ENCODE results near the gene ZNF831.

Gene ZNF831

GRCh38 chr20:59171986-59172385, 8.4 kb downstream of the ZNF831 start:
- TF ChIP-seq POU2F2 (IDR thresholded peaks at IDR 0.05; ENCODE audit: low read depth, low read length): no peak
- TF ChIP-seq PAX5 (IDR thresholded peaks at IDR 0.05; ENCODE audit: insufficient read depth, low read length, severe bottlenecking): no peak
- TF ChIP-seq POLR2A (IDR thresholded peaks at IDR 0.05; ENCODE audit: low read depth, low read length): no peak
- no peak for TF ChIP-seq POLR2AphosphoS5 (IDR thresholded peaks at IDR 0.05; ENCODE audit: low read depth, low read length)
- TF ChIP-seq TAF1 (IDR thresholded peaks at IDR 0.05; ENCODE audit: low read depth, low read length): no peak
- no peak for TF ChIP-seq SPI1 (IDR thresholded peaks at IDR 0.05; ENCODE audit: low read depth, low read length)
- DNase-seq (ENCODE audit: insufficient read length, low spot score) (no peak), FAIRE-seq (no peak)

- TF ChIP-seq PAX5 (IDR thresholded peaks at IDR 0.05; ENCODE audit: insufficient read depth, low read length, severe bottlenecking): no peak
- FAIRE-seq: no peak
- DNase-seq (ENCODE audit: insufficient read length, low spot score): no peak
These were observed 10.4 kb downstream of the ZNF831 start for GRCh38 chr20:59173938-59174491.

- FAIRE-seq (no peak), DNase-seq (ENCODE audit: insufficient read length, low spot score) (no peak)
- no peak for TF ChIP-seq POLR2AphosphoS5 (IDR thresholded peaks at IDR 0.05; ENCODE audit: low read depth, low read length)
- no peak for TF ChIP-seq POU2F2 (IDR thresholded peaks at IDR 0.05; ENCODE audit: low read depth, low read length)
These were observed 11.4 kb downstream of the ZNF831 start for GRCh38 chr20:59175002-59175401.

GRCh38 chr20:59175861-59176260, 12.2 kb downstream of the ZNF831 start:
- TF ChIP-seq POLR2A (IDR thresholded peaks at IDR 0.05; ENCODE audit: low read depth, low read length) (no peak), POU2F2 (IDR thresholded peaks at IDR 0.05; ENCODE audit: low read depth, low read length) (no peak), TAF1 (IDR thresholded peaks at IDR 0.05; ENCODE audit: low read depth, low read length) (no peak), PAX5 (IDR thresholded peaks at IDR 0.05; ENCODE audit: insufficient read depth, low read length, severe bottlenecking) (no peak), POLR2AphosphoS5 (IDR thresholded peaks at IDR 0.05; ENCODE audit: low read depth, low read length) (no peak), SPI1 (IDR thresholded peaks at IDR 0.05; ENCODE audit: low read depth, low read length) (no peak)
- DNase-seq (ENCODE audit: insufficient read length, low spot score): no peak
- no peak for FAIRE-seq

- DNase-seq (ENCODE audit: insufficient read length, low spot score) (no peak), FAIRE-seq (no peak)
- no peak for TF ChIP-seq SPI1 (IDR thresholded peaks at IDR 0.05; ENCODE audit: low read depth, low read length)
- TF ChIP-seq TAF1 (IDR thresholded peaks at IDR 0.05; ENCODE audit: low read depth, low read length): no peak
- no peak for TF ChIP-seq PAX5 (IDR thresholded peaks at IDR 0.05; ENCODE audit: insufficient read depth, low read length, severe bottlenecking)
- no peak for TF ChIP-seq POLR2AphosphoS5 (IDR thresholded peaks at IDR 0.05; ENCODE audit: low read depth, low read length)
- TF ChIP-seq POU2F2 (IDR thresholded peaks at IDR 0.05; ENCODE audit: low read depth, low read length): no peak
- TF ChIP-seq POLR2A (IDR thresholded peaks at IDR 0.05; ENCODE audit: low read depth, low read length): no peak
These were observed 13.2 kb downstream of the ZNF831 start for GRCh38 chr20:59176812-59177211.

GRCh38 chr20:59177266-59178250, 13.9 kb downstream of the ZNF831 start:
- TF ChIP-seq SPI1 (IDR thresholded peaks at IDR 0.05; ENCODE audit: low read depth, low read length) (no peak), PAX5 (IDR thresholded peaks at IDR 0.05; ENCODE audit: insufficient read depth, low read length, severe bottlenecking) (no peak), POLR2A (IDR thresholded peaks at IDR 0.05; ENCODE audit: low read depth, low read length) (no peak), TAF1 (IDR thresholded peaks at IDR 0.05; ENCODE audit: low read depth, low read length) (no peak)
- FAIRE-seq: no peak
- DNase-seq (ENCODE audit: insufficient read length, low spot score): no peak

- DNase-seq (ENCODE audit: insufficient read length, low spot score): no peak
- FAIRE-seq: no peak
- no peak for TF ChIP-seq SPI1 (IDR thresholded peaks at IDR 0.05; ENCODE audit: low read depth, low read length)
- TF ChIP-seq POLR2AphosphoS5 (IDR thresholded peaks at IDR 0.05; ENCODE audit: low read depth, low read length): no peak
- TF ChIP-seq PAX5 (IDR thresholded peaks at IDR 0.05; ENCODE audit: insufficient read depth, low read length, severe bottlenecking): no peak
- no peak for TF ChIP-seq TAF1 (IDR thresholded peaks at IDR 0.05; ENCODE audit: low read depth, low read length)
- TF ChIP-seq POU2F2 (IDR thresholded peaks at IDR 0.05; ENCODE audit: low read depth, low read length): no peak
- no peak for TF ChIP-seq POLR2A (IDR thresholded peaks at IDR 0.05; ENCODE audit: low read depth, low read length)
These were observed 15.5 kb downstream of the ZNF831 start for GRCh38 chr20:59178983-59179595.

GRCh38 chr20:59179988-59180387, 16.4 kb downstream of the ZNF831 start:
- TF ChIP-seq PAX5 (IDR thresholded peaks at IDR 0.05; ENCODE audit: insufficient read depth, low read length, severe bottlenecking): no peak
- no peak for TF ChIP-seq TAF1 (IDR thresholded peaks at IDR 0.05; ENCODE audit: low read depth, low read length)
- TF ChIP-seq SPI1 (IDR thresholded peaks at IDR 0.05; ENCODE audit: low read depth, low read length): no peak
- no peak for TF ChIP-seq POU2F2 (IDR thresholded peaks at IDR 0.05; ENCODE audit: low read depth, low read length)
- TF ChIP-seq POLR2A (IDR thresholded peaks at IDR 0.05; ENCODE audit: low read depth, low read length): no peak
- TF ChIP-seq POLR2AphosphoS5 (IDR thresholded peaks at IDR 0.05; ENCODE audit: low read depth, low read length): no peak
- FAIRE-seq: no peak
- DNase-seq (ENCODE audit: insufficient read length, low spot score): no peak

GRCh38 chr20:59181936-59182335, 18.3 kb downstream of the ZNF831 start:
- FAIRE-seq (no peak), DNase-seq (ENCODE audit: insufficient read length, low spot score) (no peak)
- no peak for TF ChIP-seq TAF1 (IDR thresholded peaks at IDR 0.05; ENCODE audit: low read depth, low read length)
- no peak for TF ChIP-seq SPI1 (IDR thresholded peaks at IDR 0.05; ENCODE audit: low read depth, low read length)
- no peak for TF ChIP-seq POLR2A (IDR thresholded peaks at IDR 0.05; ENCODE audit: low read depth, low read length)
- TF ChIP-seq PAX5 (IDR thresholded peaks at IDR 0.05; ENCODE audit: insufficient read depth, low read length, severe bottlenecking): no peak
- no peak for TF ChIP-seq POU2F2 (IDR thresholded peaks at IDR 0.05; ENCODE audit: low read depth, low read length)
- TF ChIP-seq POLR2AphosphoS5 (IDR thresholded peaks at IDR 0.05; ENCODE audit: low read depth, low read length): no peak

Data from GM12891 (cell line).